ENCODE measurements around the gene ASCC3.

ASCC3 gene

GRCh38 chr6:100467129-100468015, 413.8 kb downstream of the ASCC3 start:
- no peak for DNase-seq (ENCODE audit: low spot score)

GRCh38 chr6:100466410-100467128, 414.6 kb downstream of the ASCC3 start:
- no peak for DNase-seq (ENCODE audit: low spot score)

DNA sequence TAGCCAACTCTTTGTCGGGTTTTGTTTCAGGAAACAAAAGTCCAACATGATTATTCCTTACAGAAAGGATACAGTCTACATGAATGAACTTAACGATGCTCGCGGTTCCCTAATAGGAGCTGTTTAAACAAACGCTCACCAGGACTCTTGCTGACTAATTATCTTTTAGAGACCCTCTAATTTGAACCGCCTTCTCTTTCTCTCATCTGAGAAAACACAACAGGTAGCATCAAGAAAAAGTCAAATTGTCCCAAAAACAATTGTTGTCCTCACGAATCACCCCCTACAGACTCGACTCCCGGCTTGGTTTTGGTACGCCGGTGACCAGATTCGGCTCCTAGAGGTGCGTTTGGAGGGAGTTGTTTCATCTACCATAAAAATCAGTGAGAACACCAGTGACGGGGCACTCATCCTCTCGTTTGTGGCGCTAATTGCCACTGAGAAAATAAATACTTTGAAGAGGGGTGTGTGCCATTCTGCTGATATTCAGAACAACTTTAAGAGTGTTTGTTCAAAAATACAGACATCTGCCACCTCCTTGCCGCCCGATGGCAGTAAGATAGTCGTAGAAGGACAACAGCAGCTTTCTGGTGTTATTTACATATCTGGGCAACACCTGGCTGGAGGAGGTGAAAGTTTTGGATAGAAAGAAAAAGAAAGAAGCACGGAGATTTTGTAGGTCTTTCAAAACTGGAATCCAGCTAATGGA, 415.3 kb downstream of the ASCC3 start:
- DNase-seq (ENCODE audit: low spot score), result no peak

- no peak for DNase-seq (ENCODE audit: low spot score)
Measured at GRCh38 chr6:100464903-100465700, 416.0 kb downstream of the ASCC3 start, which contains the start of gene SIM1. SIM1 (minus strand) TSS chr6:100464921; CDS start chr6:100463468, 1,453 bp downstream.

- no peak for DNase-seq (ENCODE audit: low spot score)
Measured at GRCh38 chr6:100464162-100464851, 416.8 kb downstream of the ASCC3 start.

DNA sequence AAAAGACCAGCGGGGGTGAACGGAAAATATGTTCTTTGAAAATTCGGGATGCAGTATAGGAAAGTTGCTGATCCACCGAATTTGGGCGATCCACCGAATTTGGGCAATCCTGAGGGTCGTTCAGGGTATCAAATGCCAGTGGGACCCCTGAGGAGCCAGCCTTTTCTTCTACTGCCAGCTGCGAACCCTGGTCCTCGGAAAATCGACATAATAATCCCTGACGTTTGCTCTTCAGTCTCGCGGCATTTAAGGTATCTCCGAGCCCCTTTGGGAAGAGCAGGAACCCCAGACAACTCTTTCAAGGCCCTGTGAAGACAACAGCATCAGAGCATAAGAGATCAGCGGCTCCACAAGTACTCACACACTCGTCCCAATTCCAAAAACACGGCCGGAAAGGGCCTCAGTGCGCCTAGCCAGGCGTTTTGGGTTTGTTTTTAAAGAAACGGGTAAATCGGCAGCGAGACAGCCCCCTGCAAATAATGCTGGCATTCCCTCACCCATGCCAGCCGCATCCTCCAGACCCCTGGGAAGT, 417.4 kb downstream of the ASCC3 start:
- no peak for DNase-seq (ENCODE audit: low spot score)

GRCh38 chr6:100462706-100463629, 418.2 kb downstream of the ASCC3 start:
- no peak for DNase-seq (ENCODE audit: low spot score)

DNA sequence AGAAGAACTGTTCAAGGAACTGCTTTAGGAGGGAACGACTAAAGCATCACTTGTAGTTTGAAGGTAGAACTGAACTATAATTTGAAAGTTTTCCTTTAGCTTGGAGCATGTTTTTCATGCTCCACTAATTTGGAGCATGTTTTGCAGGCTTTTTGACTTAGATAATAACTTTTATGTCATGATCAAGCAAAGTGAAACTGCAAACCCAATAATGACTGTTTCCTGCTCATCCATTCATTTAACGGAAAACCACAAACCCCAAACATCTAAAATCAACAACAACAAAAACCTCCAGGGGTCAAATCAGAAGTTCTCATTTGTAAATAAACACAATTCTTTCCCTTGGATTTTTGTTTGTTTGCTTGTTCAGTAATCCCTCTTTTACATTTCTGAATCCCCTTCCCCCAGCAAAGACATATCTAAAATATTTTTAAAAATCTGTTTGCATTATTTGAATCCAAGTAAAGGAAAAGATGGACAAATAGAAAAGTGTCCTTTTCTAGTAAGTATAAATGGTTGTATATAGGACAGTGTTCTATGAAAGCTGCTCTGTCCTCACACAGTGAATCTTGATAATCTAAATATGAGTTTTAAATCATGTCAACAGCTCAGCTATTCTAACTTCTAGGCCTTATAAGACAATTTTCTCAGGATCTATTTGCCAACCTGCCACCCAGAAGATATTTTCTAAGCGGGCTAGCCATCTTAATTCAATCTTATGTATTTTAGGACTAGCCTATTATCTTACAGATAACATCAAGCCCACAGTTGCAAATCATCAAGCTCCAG, 419.0 kb downstream of the ASCC3 start:
- no peak for DNase-seq (ENCODE audit: low spot score)

DNA sequence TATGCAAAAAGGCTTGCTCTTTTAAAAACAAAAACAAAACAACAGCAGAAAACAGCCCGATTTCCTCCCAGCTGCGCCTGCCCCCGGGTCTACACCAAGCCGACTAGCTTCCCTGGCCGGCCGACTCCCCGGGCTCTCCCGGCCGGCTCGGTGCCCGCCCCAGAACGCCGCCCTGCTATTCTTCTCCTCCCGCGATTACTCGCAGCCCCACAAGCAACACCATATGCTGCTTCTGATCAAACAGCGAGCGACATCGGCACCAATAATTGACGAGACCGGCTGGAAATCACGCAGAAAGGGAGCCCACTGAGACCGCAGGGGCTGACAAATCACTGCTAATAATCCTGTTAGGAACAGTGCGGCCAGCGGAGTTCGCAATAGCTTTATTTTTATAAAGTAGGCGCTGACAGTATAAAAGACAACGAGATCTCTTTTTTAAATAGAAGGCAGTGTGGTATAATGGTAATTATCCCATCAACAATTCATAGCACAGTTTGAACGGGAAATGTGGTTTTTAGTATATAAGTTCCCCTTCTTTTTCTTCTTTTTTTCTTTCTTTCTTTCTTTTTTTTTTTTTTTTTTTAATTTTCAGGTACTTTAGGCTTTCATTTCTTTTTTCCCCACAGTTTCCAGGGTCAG, 419.7 kb downstream of the ASCC3 start:
- DNase-seq (ENCODE audit: low spot score), result no peak

DNA sequence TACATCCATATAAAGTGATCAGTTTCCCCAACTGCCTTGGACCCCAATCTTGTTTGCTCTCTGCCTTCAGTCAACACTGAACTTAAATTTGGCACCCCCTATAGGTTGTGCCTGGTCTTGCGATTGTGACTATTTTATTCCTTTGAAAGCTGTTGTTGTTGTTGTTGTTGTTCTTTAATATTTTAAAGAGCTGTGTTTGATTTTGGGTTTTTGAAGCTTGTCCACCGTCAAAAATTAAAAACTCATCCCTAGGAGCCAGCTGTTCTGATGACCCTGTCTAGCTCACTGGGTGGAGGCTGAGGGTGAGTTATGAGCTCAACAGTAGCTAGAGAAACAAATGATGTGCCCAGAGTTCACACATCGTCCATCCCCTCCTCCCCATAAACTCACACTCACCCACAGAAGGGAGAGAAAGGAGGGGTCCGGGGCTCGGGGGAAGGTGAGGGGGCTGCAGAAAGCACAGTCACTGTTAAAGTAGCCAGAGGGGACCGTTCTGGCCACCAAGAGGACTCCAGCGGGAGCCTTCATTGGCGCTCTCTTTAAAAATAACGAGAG, 420.4 kb downstream of the ASCC3 start:
- DNase-seq (ENCODE audit: low spot score), result no peak

DNA sequence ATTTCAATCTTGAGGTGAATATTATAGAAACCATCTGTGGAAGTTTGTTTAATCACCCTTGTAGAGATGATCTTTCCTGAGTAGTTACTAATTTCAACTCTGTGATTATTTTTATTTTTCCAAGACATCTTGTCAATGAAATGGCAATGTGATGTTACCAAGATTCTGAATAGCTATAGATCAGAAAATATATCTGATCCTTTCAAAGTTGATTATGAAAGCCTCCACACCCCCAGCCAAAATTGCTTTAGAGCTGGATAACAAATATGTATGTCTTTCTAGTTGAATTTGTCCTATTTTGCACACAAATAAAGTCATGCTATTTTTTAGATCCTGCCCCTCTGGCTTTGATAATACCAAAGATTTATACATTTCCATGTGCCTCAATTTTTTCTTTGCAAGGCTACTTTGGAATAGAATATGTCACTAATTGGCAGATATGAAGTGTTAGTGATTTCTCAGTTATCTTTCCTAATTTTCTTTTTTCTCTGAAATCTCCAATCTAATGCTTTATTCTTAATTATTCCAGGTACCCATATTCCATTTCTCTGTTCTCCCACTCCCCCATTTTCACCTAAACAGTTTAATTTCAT, 421.4 kb downstream of the ASCC3 start:
- no peak for DNase-seq (ENCODE audit: low spot score)

- no peak for DNase-seq (ENCODE audit: low spot score)
Measured at GRCh38 chr6:100458841-100459591, 422.1 kb downstream of the ASCC3 start.
